NB4 (cell line): ENCODE measurements around the gene PDZRN4.

ENCODE experiments used
- TF ChIP-seq, protein P1 (sequence below): IDR thresholded peaks from one replicate; pipeline ENCODE4 v1.5.1; 2012; ENCODE audit warnings: low read depth, low read length
- TF ChIP-seq, protein P2 (sequence below): IDR thresholded peaks from 2 replicates; pipeline ENCODE4 v1.6.1; 2011; ENCODE audit warnings: low read depth, low read length

DNA sequence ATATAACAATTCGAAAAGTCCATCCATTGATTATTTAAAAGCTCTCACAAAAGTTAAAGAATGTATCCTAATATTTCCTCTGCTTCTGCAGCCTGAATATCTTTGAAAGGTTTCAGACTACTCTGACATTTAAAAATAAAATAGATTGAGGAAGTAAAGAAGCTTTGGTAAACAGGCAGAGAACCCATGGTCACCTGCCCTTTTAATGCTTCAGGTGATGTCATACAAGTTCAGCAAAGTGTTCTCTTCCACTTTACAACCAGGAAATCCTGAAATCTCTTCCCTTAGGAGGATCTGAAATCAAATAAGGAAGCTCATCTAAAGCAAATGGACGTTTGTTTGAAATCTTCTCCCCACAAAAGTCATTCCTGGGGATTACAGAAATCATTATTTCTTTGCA lies 322.4 kb downstream of the PDZRN4 start:
- TF ChIP-seq, protein P1, sequence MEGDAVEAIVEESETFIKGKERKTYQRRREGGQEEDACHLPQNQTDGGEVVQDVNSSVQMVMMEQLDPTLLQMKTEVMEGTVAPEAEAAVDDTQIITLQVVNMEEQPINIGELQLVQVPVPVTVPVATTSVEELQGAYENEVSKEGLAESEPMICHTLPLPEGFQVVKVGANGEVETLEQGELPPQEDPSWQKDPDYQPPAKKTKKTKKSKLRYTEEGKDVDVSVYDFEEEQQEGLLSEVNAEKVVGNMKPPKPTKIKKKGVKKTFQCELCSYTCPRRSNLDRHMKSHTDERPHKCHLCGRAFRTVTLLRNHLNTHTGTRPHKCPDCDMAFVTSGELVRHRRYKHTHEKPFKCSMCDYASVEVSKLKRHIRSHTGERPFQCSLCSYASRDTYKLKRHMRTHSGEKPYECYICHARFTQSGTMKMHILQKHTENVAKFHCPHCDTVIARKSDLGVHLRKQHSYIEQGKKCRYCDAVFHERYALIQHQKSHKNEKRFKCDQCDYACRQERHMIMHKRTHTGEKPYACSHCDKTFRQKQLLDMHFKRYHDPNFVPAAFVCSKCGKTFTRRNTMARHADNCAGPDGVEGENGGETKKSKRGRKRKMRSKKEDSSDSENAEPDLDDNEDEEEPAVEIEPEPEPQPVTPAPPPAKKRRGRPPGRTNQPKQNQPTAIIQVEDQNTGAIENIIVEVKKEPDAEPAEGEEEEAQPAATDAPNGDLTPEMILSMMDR = no peak
- TF ChIP-seq, protein P2, sequence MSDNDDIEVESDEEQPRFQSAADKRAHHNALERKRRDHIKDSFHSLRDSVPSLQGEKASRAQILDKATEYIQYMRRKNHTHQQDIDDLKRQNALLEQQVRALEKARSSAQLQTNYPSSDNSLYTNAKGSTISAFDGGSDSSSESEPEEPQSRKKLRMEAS = no peak
